NCI-H510A treated with DMSO at 0.1 percent for 48 hours (cell line): Measurements from ENCODE around the gene GNG13.
"Not testable (repeated sequence)": the region's sequence is repeated elsewhere in the genome, so short reads cannot be mapped to it uniquely, and the experiment has no call there.

ENCODE experiments used
- DNase-seq: peaks from one replicate; lab custom pipeline; 2025; lab: John Stamatoyannopoulos, UW

The GNG13 gene

DNA sequence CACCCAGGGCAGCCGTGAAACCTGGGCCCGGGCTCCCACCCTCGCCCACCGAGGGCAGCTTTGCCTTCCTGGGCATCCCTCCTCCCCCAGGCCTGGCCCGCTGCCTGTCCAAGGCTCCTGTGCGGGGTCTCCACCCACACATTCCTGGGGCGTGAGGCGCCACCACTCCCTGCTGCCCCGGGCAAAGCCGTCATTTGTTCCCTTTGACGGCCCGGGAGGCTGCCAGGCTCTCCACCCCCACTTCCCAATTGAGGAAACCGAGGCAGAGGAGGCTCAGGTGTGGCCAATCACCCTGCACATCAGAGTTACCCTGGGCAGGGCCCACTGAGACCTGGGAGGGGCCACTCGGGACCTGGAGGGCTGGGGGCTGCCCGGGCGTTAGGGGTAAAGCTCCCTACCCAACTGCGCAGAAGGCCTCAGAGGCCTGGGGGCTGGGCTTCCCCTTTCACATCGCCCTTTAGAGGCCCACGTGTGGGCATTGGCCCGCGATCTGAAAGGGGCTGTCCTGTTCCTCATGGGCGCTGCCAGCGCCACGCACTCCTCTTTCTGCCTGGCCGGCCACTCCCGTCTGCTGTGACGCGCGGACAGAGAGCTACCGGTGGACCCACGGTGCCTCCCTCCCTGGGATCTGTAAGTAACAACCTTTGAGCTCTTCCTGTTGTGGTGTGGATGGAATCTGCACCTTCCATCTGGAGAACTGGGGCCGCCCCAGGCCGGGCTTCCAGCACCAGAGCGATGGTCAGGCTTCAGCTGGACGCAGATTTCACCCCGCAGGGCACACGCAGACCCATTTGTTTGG lies 39.8 kb downstream of the GNG13 start, which contains the start of gene MSLN:
MSLN (plus strand) TSS at position 190 of the 799 bp plus-strand sequence. CDS start 1,947 bp downstream, outside the sequence.
- no peak for DNase-seq

DNA sequence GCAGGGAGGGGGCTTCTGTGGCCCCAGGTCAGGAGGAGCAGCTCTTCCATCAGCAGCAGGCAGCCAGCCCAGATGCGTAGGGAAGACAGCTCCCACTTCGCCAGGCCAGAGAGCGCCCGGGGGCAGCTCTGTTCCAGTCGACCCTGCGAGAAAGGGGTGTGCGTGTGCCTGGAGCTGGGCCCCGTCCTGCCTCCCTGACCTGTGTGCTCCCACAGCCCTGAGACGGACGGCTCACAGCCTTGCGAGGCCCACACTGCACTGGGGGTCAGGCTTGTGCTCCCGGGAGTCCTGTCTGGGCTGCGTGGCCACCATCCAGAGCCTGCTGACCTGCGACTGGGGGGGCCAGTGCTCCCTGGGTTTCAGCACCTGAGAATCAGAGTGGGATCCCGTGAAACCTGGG lies 40.5 kb downstream of the GNG13 start:
- DNase-seq, result no peak

DNA sequence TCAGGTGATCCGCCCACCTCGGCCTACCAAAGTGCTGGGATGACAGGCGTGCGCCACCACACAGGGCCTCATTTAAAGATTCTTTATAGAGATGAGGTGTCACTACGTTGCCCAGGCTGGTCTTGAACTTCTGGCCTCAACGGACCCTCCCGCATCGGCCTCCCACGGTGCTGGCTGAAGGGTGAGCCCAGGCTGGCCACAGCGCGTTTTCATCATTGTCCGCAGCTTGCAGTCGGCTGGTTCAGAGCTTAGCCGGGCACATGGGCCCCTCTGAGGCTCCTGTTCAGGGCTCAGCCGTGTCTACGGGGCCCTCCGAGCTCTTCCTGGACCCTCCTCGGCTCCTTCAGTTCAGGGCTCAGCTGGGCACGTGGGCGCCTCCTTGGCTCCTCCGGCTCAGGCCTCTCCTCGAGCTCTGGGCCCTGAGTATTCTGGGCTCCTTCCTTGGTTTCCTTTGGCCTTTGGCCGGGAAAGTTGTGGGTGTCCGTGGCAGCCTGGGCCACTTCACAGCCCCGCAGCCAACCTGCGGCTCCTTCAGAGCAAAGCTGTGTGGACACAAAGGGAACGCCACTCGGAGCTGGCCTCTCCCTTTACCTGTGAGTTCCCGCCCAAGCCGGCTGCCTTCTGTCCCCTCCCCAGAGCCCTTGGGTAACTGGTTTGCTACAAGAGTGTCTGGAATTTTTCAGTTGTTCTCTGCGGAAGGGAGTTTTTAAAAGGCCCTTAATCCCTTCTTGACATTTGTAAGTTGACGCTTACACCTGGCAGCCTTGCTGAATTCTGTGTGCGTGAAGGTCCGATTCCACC lies 41.2 kb downstream of the GNG13 start:
- no peak for DNase-seq

DNA sequence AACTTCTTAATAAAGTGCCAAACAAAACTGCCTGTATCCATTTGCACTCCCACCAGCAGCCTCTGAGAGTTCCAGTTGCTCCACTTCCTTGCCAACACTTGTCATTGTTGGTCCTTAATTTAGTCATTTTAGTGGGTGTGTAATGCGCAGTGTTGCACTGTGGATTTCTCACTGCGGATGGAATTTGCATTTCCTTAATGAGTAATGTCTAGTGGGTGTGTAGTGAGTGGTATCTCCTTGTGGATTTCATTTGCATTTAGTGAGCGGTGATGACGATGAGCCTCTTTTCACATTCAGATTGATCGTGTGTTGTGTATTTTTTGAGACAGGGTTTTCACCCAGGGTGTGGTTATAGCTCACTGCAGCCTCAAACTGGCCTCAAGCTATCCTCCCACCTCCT lies 44.1 kb downstream of the GNG13 start:
- DNase-seq, result no peak

DNA sequence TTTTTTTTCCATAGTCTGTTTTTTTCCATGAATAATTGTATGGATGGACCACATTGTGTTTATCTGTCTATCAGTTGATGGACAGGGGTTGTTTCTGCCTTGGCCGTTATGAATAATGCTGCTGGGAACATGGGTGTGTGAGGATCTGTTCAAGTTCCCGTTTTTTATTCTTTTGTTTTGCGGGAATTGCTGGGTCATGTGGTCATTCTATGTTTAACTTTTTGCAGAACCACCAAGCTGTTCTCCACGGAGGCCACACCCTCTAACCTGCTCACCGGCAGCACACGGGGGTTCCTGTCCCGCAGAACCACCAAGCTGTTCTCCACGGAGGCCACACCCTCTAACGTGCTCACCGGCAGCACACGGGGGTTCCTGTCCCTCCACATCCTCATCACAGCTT lies 45.9 kb downstream of the GNG13 start:
- no peak for DNase-seq

DNA sequence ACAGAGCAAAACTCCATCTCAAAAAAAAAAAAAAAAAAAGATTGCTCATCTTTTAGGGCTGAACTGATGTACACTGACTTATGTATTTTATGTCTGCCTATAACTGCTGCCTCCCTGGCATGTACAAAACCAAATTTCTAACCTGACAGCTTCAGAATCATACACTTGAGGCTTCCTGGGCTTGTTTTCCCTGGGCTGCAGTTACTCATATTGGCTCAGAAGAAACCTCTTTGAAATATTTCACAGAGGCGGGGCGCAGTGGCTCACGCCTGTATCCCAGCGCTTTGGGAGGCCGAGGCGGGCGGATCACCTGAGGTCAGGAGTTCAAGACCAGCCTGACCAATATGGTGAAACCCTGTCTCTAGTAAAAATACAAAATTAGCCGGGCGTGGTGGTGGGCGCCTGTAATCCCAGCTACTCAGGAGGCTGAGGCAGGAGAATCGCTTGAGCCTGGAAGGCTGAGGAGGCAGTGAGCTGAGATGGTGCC lies 46.4 kb downstream of the GNG13 start:
- DNase-seq, result not testable (repeated sequence)

DNA sequence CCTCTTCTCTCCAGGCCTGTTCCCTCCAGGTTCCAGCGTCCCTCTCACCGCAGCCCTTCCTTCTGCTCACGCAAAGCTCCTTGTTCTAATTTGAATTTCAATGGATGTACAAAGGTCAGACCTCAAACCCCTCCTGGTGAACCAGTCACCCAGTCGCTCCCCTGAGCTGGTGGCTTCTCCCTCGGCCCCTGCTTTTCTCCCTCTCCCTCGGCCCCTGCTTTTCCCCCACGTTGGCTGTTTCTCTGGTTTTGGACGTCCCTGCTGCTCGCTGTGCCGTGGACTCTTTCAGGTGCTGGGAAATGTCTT lies 48.6 kb downstream of the GNG13 start:
- DNase-seq, result no peak

DNA sequence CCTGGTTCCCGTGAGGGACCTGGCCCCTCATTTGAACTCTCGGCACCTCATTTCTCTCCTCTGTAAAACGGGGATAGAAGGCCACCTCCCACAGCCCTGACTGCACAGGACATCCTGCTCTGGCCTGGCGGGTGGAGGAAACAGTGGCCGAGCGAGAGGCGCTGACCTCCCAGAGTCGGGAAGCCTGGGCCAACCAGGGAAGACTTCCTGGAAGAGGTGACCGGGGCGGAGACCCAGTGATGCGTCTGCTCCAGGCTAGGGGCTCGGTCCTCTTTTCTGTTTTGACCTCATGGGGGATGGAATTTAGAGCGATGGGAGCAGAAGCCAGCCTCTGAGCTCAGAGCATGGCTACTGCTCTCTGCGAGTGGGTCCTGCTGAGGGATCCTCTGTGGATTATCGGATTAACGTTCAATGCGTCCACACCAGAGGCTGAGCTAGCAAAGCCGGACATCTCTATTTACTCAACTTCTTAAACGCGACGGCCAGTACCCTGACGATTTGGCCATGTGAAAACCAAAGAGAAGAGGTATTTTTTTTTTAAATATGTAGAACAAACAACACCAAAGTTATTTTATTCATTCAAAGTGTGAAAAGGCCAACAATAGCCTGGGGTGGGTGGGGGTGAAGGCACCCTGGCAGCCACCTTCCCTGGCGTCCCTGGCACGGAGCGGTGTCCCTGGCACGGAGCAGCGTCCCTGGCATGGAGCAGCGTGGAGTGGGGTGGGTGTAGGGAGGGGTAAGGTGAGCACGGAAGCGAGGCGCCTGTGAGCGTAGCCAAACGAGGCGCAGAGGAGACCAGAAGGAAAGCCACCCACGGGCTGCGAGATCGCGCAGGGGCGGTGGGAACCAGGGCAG lies 49.2 kb downstream of the GNG13 start:
- DNase-seq, result no peak

DNA sequence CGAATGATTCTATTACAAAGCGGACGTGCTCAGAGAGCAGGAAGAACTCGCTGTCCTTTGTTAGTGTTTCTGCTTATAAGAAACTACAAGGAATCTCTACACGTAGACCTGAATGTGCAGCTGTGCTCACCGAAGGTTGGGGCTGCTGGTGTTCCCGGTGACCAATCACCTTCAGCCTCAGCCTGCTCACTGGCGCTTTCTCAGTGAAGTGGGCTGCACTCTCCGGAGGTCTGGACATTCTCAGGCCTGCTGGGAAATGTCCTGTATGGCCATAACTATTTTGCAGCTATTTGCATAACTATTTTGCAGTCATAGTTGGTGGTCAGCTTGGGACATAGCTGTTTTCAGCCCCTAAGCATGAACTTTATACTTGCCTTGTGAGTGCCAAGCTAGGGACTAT lies 50.0 kb downstream of the GNG13 start:
- DNase-seq, result no peak

DNA sequence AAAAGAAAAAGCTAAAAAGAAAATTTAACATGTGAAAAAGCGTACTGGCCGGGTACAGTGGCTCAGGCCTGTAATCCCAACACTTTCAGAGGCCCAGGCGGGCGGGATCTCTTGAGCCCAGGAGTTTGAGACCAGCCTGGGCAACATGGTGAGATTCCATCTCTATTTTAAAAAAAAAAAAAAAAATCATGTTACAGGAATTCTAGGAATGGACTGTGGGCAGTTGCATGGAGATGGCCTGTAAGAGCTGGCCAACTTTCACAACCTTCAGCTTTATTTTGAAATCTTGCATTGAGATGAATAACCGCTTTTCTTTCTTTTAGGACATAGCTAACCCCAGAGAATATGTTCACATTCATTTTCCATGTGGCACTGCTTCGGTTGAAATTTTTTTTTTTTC lies 51.5 kb downstream of the GNG13 start:
- DNase-seq, result no peak
